Mucosa of rectum (tissue), 2 donors: ENCODE data around the gene PLPP3.

Experiments
- H3K27ac ChIP-seq, 2 donors: one replicate each; pipeline ENCODE4 v1.7.0; 2013; ENCODE audit warnings: inconsistent platforms in 2 of 2, low read depth in 2 of 2, low read length in 2 of 2
- H3K27me3 ChIP-seq, 2 donors: one replicate each; pipeline ENCODE4 v1.7.0; 2013; ENCODE audit warnings: low read length in 2 of 2; ENCODE audit not compliant: control insufficient read depth in 2 of 2, insufficient read depth in 2 of 2
- H3K36me3 ChIP-seq, 2 donors: one replicate each; pipeline ENCODE4 v1.7.0; 2013; ENCODE audit warnings: low read length in 2 of 2; ENCODE audit not compliant: control insufficient read depth in 2 of 2, insufficient read depth in 2 of 2
- H3K4me1 ChIP-seq, 2 donors: one replicate each; pipeline ENCODE4 v1.7.0; 2013; ENCODE audit warnings: low read length in 2 of 2, mild to moderate bottlenecking in 1 of 2; ENCODE audit not compliant: control insufficient read depth in 2 of 2, insufficient read depth in 2 of 2
- H3K4me3 ChIP-seq, 2 donors: one replicate each; pipeline ENCODE4 v1.7.0; 2013; ENCODE audit warnings: low read length in 2 of 2
- H3K9ac ChIP-seq, 2 donors: one replicate each; pipeline ENCODE4 v1.7.0; 2013; ENCODE audit warnings: low read length in 2 of 2, low read depth in 1 of 2, mild to moderate bottlenecking in 1 of 2
- H3K9me3 ChIP-seq, 2 donors: one replicate each; pipeline ENCODE4 v1.7.0; 2013; ENCODE audit warnings: low read length in 2 of 2; ENCODE audit not compliant: control insufficient read depth in 2 of 2
- donor health status: healthy.
- donor health status: Normal muscosa, but diverticular disease.

Gene PLPP3

DNA sequence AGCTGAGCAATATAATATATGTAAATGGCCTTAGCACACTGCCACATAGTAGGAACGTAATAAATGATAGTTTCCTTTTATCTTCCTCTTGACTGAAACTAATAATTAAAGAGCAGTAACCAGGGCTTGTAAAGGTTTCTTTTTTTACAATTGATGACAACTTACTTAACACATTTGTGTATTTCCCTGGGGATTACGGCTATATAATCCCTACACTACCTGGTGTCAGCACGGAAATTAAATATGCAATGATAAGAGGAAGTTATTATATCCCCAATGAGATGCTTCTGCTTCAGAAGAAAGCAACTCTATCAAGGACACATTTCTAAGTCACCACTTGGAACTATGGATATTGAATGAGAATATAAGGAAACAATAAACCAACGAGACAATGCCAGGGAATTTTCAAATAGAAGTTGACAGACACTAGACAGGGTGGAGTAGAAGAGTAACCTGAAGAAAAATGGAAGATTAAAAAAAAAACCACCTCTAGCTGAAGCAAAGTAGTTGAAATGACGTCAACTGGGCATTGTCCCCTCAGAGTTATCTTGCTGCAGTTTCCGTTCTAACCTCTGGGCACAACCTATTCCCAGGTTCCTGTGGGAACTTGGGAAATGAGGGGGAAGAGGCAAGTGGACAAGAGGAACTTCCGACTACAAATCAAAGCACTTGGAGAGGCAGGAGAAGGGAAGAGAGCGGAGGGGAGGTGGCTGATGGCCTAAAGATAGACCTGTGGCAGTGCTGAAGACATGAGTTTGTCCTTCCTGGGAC lies 66.5 kb downstream of the PLPP3 start:
- Histone ChIP-seq H3K4me1 (peaks cover 32 to 34% of the 10 kb centered on the region in 2 donors), H3K9me3 (no peaks in the 10 kb centered on the region), H3K27ac (no peak overlapping the region), H3K9ac (no peak overlapping the region), H3K36me3 (peaks cover 22 to 25% of the 10 kb centered on the region in 2 donors), H3K27me3 (no peaks in the 10 kb centered on the region), H3K4me3 (no peak overlapping the region)

- Histone ChIP-seq H3K4me3 (no peak overlapping the region), H3K4me1 (peaks cover 31 to 37% of the 10 kb centered on the region in 2 donors), H3K9me3 (no peaks in the 10 kb centered on the region), H3K27me3 (no peaks in the 10 kb centered on the region), H3K9ac (no peak overlapping the region), H3K36me3 (peaks cover 24 to 28% of the 10 kb centered on the region in 2 donors), H3K27ac (no peak overlapping the region)
Measured at GRCh38 chr1:56511766-56512165, 67.6 kb downstream of the PLPP3 start.

DNA sequence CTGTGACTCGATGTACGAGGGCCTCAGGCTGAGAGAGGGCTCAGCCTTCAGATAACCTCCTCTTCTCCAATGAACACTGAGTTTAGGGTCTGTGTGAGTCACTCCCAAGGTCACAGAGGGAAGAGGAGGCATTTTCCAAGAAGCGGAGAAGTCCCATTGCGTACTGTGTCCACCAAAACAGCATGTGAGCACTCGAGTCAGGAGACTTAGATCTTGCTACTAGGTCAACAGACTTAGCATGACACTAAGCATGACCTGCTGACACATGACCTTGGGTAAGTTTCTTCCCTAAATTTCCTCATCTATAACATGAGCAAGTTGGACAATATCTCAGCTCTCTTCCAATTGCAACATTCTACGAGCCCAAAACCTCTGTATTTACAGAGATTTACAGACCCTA lies 68.0 kb downstream of the PLPP3 start:
- no peaks in the 10 kb centered on the region for H3K9me3 ChIP-seq
- peaks cover 31 to 37% of the 10 kb centered on the region in 2 donors for H3K4me1 ChIP-seq
- H3K36me3 ChIP-seq, result peaks cover 22 to 28% of the 10 kb centered on the region in 2 donors
- no peaks in the 10 kb centered on the region for H3K27me3 ChIP-seq
- no peak overlapping the region for H3K9ac ChIP-seq
- H3K27ac ChIP-seq, result no peak overlapping the region
- no peak overlapping the region for H3K4me3 ChIP-seq

GRCh38 chr1:56510642-56511021 lies 68.7 kb downstream of the PLPP3 start:
- Histone ChIP-seq H3K9me3 (no peaks in the 10 kb centered on the region), H3K4me1 (peaks cover 31 to 38% of the 10 kb centered on the region in 2 donors), H3K9ac (no peak overlapping the region), H3K4me3 (no peak overlapping the region), H3K36me3 (peaks cover 25 to 28% of the 10 kb centered on the region in 2 donors), H3K27ac (no peak overlapping the region), H3K27me3 (no peaks in the 10 kb centered on the region)

DNA sequence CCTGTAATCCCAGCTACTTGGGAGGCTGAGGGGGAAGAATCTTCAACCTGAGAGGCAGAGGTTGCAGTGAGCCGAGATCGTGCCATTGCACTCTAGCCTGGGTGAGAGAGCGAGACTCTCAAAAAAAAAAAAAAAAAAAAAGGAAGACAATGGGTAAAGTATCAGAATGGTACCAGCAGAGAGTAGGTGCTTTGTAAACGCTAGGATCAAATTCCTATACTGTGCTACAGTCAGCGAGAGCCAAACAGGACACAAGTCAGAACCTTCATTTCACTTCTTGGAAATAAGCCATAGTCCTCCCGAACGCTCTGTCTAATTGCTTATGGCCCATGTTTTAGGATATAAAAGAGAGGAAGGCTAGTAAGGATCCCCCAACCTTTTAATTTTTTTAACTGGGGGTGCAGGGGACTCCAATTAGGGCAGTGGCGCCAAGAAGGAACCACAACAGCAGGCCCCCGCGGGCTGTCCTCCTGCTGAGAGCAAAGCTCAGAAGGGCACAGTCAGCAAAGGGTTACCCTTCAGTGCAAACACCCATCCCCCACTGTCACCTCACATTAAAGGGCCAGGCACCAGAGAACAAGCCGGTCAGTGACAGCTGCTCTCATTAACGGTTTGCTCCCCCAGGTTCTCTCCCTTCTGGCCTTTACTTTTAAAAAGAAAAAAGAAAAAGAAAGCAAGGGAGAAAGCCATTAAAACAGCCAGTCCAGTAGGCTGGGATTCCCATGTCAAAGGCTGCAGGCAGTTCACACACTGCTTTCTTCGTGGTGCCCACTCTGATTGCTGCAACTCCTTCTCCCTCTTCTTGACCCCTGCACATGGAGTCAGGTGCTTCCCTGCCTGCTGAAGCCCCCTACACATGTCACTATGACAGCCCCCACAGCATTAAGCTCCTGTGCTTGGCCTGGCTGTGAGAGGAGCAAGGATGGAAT lies 69.4 kb downstream of the PLPP3 start:
- no peaks in the 10 kb centered on the region for H3K9me3 ChIP-seq
- H3K4me3 ChIP-seq, result no peak overlapping the region
- no peak overlapping the region for H3K27ac ChIP-seq
- peaks cover 31 to 36% of the 10 kb centered on the region in 2 donors for H3K4me1 ChIP-seq
- H3K9ac ChIP-seq, result no peak overlapping the region
- no peaks in the 10 kb centered on the region for H3K27me3 ChIP-seq
- peaks cover 25 to 28% of the 10 kb centered on the region in 2 donors for H3K36me3 ChIP-seq

GRCh38 chr1:56508523-56508983 lies 70.8 kb downstream of the PLPP3 start:
- Histone ChIP-seq H3K9ac (no peak overlapping the region), H3K36me3 (peaks cover 25 to 28% of the 10 kb centered on the region in 2 donors), H3K9me3 (no peaks in the 10 kb centered on the region), H3K4me1 (peaks cover 31 to 36% of the 10 kb centered on the region in 2 donors), H3K27ac (peak overlapping the region; percentile 62 to 71), H3K27me3 (no peaks in the 10 kb centered on the region), H3K4me3 (no peak overlapping the region)

- Histone ChIP-seq H3K4me3 (no peak overlapping the region), H3K27ac (peak overlapping the region; percentile 62 to 71), H3K36me3 (peaks cover 25 to 28% of the 10 kb centered on the region in 2 donors), H3K27me3 (no peaks in the 10 kb centered on the region), H3K9me3 (no peaks in the 10 kb centered on the region), H3K4me1 (peaks cover 31 to 36% of the 10 kb centered on the region in 2 donors), H3K9ac (no peak overlapping the region)
Measured at GRCh38 chr1:56507925-56508522, 71.3 kb downstream of the PLPP3 start.

DNA sequence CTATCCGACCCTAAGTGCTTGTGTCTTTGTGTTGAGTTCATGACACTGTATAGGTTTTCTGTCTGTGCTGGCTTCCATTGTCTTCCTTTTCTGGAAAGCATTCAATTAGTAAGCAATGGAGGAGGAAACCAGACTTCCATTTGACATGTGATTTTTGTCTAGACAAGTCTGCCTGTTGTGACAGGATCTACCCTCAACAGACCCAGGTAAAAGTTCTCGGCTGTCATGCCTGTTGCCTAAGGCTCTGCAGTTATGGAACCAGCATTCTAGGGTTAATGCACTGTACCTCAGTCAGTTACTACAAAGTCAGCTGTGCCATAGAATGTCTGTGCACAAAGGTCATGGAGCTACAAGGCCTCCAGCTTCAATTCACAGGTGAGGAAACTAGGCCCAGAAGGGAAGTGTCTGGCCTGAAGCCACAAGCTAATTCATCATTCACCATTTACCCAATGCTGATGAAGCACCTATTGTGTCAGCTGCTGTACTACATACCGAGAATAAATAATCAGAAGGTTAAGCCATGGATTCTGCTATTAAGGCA lies 72.3 kb downstream of the PLPP3 start:
- Histone ChIP-seq H3K9me3 (no peaks in the 10 kb centered on the region), H3K4me3 (no peak overlapping the region), H3K9ac (no peak overlapping the region), H3K36me3 (peaks cover 24 to 26% of the 10 kb centered on the region in 2 donors), H3K27ac (peak overlapping the region; percentile 73 to 80), H3K27me3 (no peaks in the 10 kb centered on the region), H3K4me1 (peaks cover 31 to 36% of the 10 kb centered on the region in 2 donors)

GRCh38 chr1:56505792-56506743 lies 73.3 kb downstream of the PLPP3 start:
- Histone ChIP-seq H3K27ac (peak overlapping the region; percentile 73 to 80), H3K27me3 (no peaks in the 10 kb centered on the region), H3K4me1 (peaks cover 31 to 36% of the 10 kb centered on the region in 2 donors), H3K9ac (no peak overlapping the region), H3K36me3 (peaks cover 15 to 16% of the 10 kb centered on the region in 2 donors), H3K4me3 (peak overlapping the region in 1 of 2 donors; percentile 38), H3K9me3 (no peaks in the 10 kb centered on the region)
